HEK293 (cell line): ENCODE results near the gene FRMD4B.

Experiments used
- CTCF ChIA-PET: fragments of 350-600 bp; formaldehyde crosslinking; extraction: SDS; loops from one replicate; lab custom pipeline; 2021; ENCODE audit warnings: antibody characterized with exemption; lab: Yijun Ruan, JAX
- POLR2A ChIA-PET: fragments of 300-600 bp; formaldehyde crosslinking; extraction: SDS; loops from one replicate; lab custom pipeline; 2020; ENCODE audit warnings: antibody characterized with exemption, inconsistent platforms; lab: Yijun Ruan, JAX
- H3K27ac ChIP-seq: fragments of 200-500 bp; sonication (Bioruptor generic); 2 replicates; pipeline ENCODE4 v1.5.1; 2014; ENCODE audit warnings: low read depth, low read length, control low read depth, inconsistent platforms; ENCODE audit errors: extremely low read depth
- H3K36me3 ChIP-seq, 2 experiments: fragments of 200-500 bp in 1 of 2; sonication (Bioruptor generic) in 1 of 2; 1 replicate in 1 of 2; 2 replicates in 1 of 2; pipeline ENCODE4 v1.5.1; 2014 to 2017; ENCODE audit warnings: inconsistent platforms in 2 of 2, low read length in 2 of 2; ENCODE audit not compliant: control insufficient read depth in 2 of 2, insufficient read depth in 1 of 2
- H3K4me1 ChIP-seq: fragments of 200-500 bp; sonication (Bioruptor generic); 2 replicates; pipeline ENCODE4 v1.5.1; 2014; ENCODE audit warnings: mild to moderate bottlenecking, low read length, inconsistent platforms; ENCODE audit not compliant: control insufficient read depth, insufficient read depth
- H3K4me3 ChIP-seq: 2 replicates; pipeline ENCODE4 v1.5.1; 2011; ENCODE audit warnings: low read depth, mild to moderate bottlenecking, control low read depth, low read length, moderate library complexity
- H3K9me3 ChIP-seq: fragments of 200-500 bp; sonication (Bioruptor generic); 2 replicates; pipeline ENCODE4 v1.5.1; 2014; ENCODE audit warnings: low read depth, low read length, inconsistent platforms; ENCODE audit not compliant: control insufficient read depth, insufficient read depth
- AEBP2 ChIP-seq: fragments of 450-650 bp; formaldehyde crosslinking; IDR thresholded peaks from 2 replicates; pipeline ENCODE4 v1.5.1; 2016; ENCODE audit warnings: missing biosample characterization, missing genetic modification characterization, borderline replicate concordance
- ATF2 ChIP-seq: fragments of 450-650 bp; formaldehyde crosslinking; IDR thresholded peaks from 2 replicates; pipeline ENCODE4 v1.5.1; 2016; ENCODE audit warnings: missing biosample characterization, missing genetic modification characterization, low read depth
- BCL11A ChIP-seq: fragments of 450-650 bp; formaldehyde crosslinking; IDR thresholded peaks from 2 replicates; pipeline ENCODE4 v1.5.1; 2016; ENCODE audit warnings: low read depth, missing biosample characterization, missing genetic modification characterization
- BCL11B ChIP-seq: fragments of 450-650 bp; formaldehyde crosslinking; IDR thresholded peaks from 2 replicates; pipeline ENCODE4 v1.5.1; 2016; ENCODE audit warnings: low read depth, missing biosample characterization, missing genetic modification characterization
- HOXD13 ChIP-seq: sonication (generic); formaldehyde crosslinking; IDR thresholded peaks from 2 replicates; pipeline ENCODE4 v1.8.0; 2022; ENCODE audit warnings: missing genetic modification reagents, borderline replicate concordance
- OSR2 ChIP-seq: fragments of 450-650 bp; formaldehyde crosslinking; IDR thresholded peaks from 2 replicates; pipeline ENCODE4 v1.5.1; 2016; ENCODE audit warnings: missing biosample characterization, missing genetic modification characterization
- OVOL3 ChIP-seq: fragments of 450-650 bp; formaldehyde crosslinking; IDR thresholded peaks from 2 replicates; pipeline ENCODE4 v1.5.1; 2016; ENCODE audit warnings: missing biosample characterization, missing genetic modification characterization
- PBX3 ChIP-seq: sonication (generic); formaldehyde crosslinking; IDR thresholded peaks from 2 replicates; pipeline ENCODE4 v1.8.1; 2022; ENCODE audit warnings: mild to moderate bottlenecking, moderate library complexity, missing genetic modification reagents
- PRDM2 ChIP-seq: fragments of 450-650 bp; formaldehyde crosslinking; IDR thresholded peaks from 2 replicates; pipeline ENCODE4 v1.5.1; 2016; ENCODE audit warnings: missing biosample characterization, missing genetic modification characterization, borderline replicate concordance
- RBAK ChIP-seq: fragments of 450-650 bp; formaldehyde crosslinking; IDR thresholded peaks from 2 replicates; pipeline ENCODE4 v1.5.1; 2016; ENCODE audit warnings: missing biosample characterization, missing genetic modification characterization
- SETDB1 ChIP-seq: IDR thresholded peaks from one replicate; pipeline ENCODE4 v1.6.1; 2017; ENCODE audit warnings: mild to moderate bottlenecking, low read length, moderate library complexity, mixed read lengths; ENCODE audit not compliant: insufficient read length
- WT1 ChIP-seq: fragments of 450-650 bp; formaldehyde crosslinking; IDR thresholded peaks from 2 replicates; pipeline ENCODE4 v1.5.1; 2016; ENCODE audit warnings: missing biosample characterization, missing genetic modification characterization
- ZBTB48 ChIP-seq: fragments of 450-650 bp; formaldehyde crosslinking; IDR thresholded peaks from 2 replicates; pipeline ENCODE4 v1.5.1; 2016; ENCODE audit warnings: missing biosample characterization, missing genetic modification characterization
- ZFP41 ChIP-seq: fragments of 450-650 bp; formaldehyde crosslinking; IDR thresholded peaks from 2 replicates; pipeline ENCODE4 v1.5.1; 2016; ENCODE audit warnings: missing biosample characterization, missing genetic modification characterization, borderline replicate concordance
- ZNF133 ChIP-seq: fragments of 450-650 bp; formaldehyde crosslinking; IDR thresholded peaks from 2 replicates; pipeline ENCODE4 v1.5.1; 2016; ENCODE audit warnings: missing biosample characterization, missing genetic modification characterization
- ZNF157 ChIP-seq: fragments of 450-650 bp; formaldehyde crosslinking; IDR thresholded peaks from 2 replicates; pipeline ENCODE4 v1.5.1; 2016; ENCODE audit warnings: missing biosample characterization, missing genetic modification characterization
- ZNF175 ChIP-seq: fragments of 450-650 bp; formaldehyde crosslinking; IDR thresholded peaks from 2 replicates; pipeline ENCODE4 v1.5.1; 2016; ENCODE audit warnings: missing biosample characterization, missing genetic modification characterization
- ZNF223 ChIP-seq: fragments of 450-650 bp; formaldehyde crosslinking; IDR thresholded peaks from 2 replicates; pipeline ENCODE4 v1.5.1; 2016; ENCODE audit warnings: missing biosample characterization, missing genetic modification characterization
- ZNF366 ChIP-seq: fragments of 450-650 bp; formaldehyde crosslinking; conservative IDR thresholded peaks from 2 replicates; pipeline ENCODE4 v1.5.1; 2016; ENCODE audit warnings: missing biosample characterization, missing genetic modification characterization
- ZNF404 ChIP-seq: fragments of 450-650 bp; formaldehyde crosslinking; IDR thresholded peaks from 2 replicates; pipeline ENCODE4 v1.5.1; 2017; ENCODE audit warnings: missing biosample characterization, missing genetic modification characterization
- ZNF416 ChIP-seq: fragments of 450-650 bp; formaldehyde crosslinking; IDR thresholded peaks from 2 replicates; pipeline ENCODE4 v1.5.1; 2016; ENCODE audit warnings: missing biosample characterization, missing genetic modification characterization
- ZNF423 ChIP-seq: fragments of 450-650 bp; formaldehyde crosslinking; IDR thresholded peaks from 2 replicates; pipeline ENCODE4 v1.5.1; 2016; ENCODE audit warnings: missing biosample characterization, missing genetic modification characterization
- ZNF48 ChIP-seq: fragments of 450-650 bp; formaldehyde crosslinking; IDR thresholded peaks from 2 replicates; pipeline ENCODE4 v1.5.1; 2016; ENCODE audit warnings: missing biosample characterization, missing genetic modification characterization
- ZNF560 ChIP-seq: fragments of 450-650 bp; formaldehyde crosslinking; IDR thresholded peaks from 2 replicates; pipeline ENCODE4 v1.5.1; 2017; ENCODE audit warnings: missing biosample characterization, missing genetic modification characterization, borderline replicate concordance
- ZNF621 ChIP-seq: fragments of 450-650 bp; formaldehyde crosslinking; IDR thresholded peaks from 2 replicates; pipeline ENCODE4 v1.5.1; 2017; ENCODE audit warnings: missing biosample characterization, missing genetic modification characterization
- ZNF645 ChIP-seq: fragments of 450-650 bp; formaldehyde crosslinking; IDR thresholded peaks from 2 replicates; pipeline ENCODE4; 2016; ENCODE audit warnings: missing biosample characterization, missing genetic modification characterization
- ZNF660 ChIP-seq: fragments of 450-650 bp; IDR thresholded peaks from 2 replicates; pipeline ENCODE4 v1.5.1; 2018; ENCODE audit warnings: missing biosample characterization, mild to moderate bottlenecking, missing genetic modification characterization
- ZNF747 ChIP-seq: fragments of 450-650 bp; formaldehyde crosslinking; IDR thresholded peaks from 2 replicates; pipeline ENCODE4 v1.5.1; 2016; ENCODE audit warnings: missing biosample characterization, missing genetic modification characterization
- ZNF792 ChIP-seq: fragments of 450-650 bp; formaldehyde crosslinking; IDR thresholded peaks from 2 replicates; pipeline ENCODE4 v1.5.1; 2016; ENCODE audit warnings: missing biosample characterization, missing genetic modification characterization

Gene FRMD4B

GRCh38 chr3:69197455-69197854 lies 188.4 kb downstream of the FRMD4B start:
- peaks cover 4 to 44% of the 10 kb centered on the region in 2 experiments for H3K36me3 ChIP-seq
- no peaks in the 10 kb centered on the region for H3K9me3 ChIP-seq
- ChIA-PET CTCF (no interaction called here), POLR2A (no interaction called here)
- H3K4me1 ChIP-seq = peaks cover 3% of the 10 kb centered on the region; the same call in 1 of the 2 replicates
- TF ChIP-seq OVOL3 (tag by site-specific recombination) (no peak), ZNF175 (tag by site-specific recombination) (no peak), ZNF404 (no peak), ZNF366 (tag by site-specific recombination) (no peak), BCL11A (no peak), ZNF48 (tag by site-specific recombination) (no peak), ZNF747 (no peak), ZNF645 (tag by site-specific recombination) (no peak), PBX3 (CRISPR knock-in tag) (no peak), AEBP2 (tag by site-specific recombination) (no peak), ZNF223 (tag by site-specific recombination) (no peak), SETDB1 (no peak), OSR2 (no peak), HOXD13 (no peak), RBAK (tag by site-specific recombination) (no peak), ZNF560 (no peak), ATF2 (no peak)
- no peak overlapping the region for H3K4me3 ChIP-seq
- no peak overlapping the region for H3K27ac ChIP-seq

GRCh38 chr3:69196876-69197275 lies 189.0 kb downstream of the FRMD4B start:
- POLR2A ChIA-PET = no interaction called here
- no peak overlapping the region for H3K4me3 ChIP-seq
- CTCF ChIA-PET = no interaction called here
- TF ChIP-seq ZNF133 (no peak), ZNF416 (tag by site-specific recombination) (no peak), BCL11B (tag by site-specific recombination) (no peak), ZBTB48 (tag by site-specific recombination) (no peak), ZNF157 (tag by site-specific recombination) (no peak), ZNF621 (tag by site-specific recombination) (no peak), WT1 (tag by site-specific recombination) (no peak), ZNF660 (tag by site-specific recombination) (no peak), ZFP41 (tag by site-specific recombination) (no peak), ZNF423 (tag by site-specific recombination) (no peak), ZNF792 (tag by site-specific recombination) (no peak), PRDM2 (no peak)

More at GRCh38 chr3:69196876-69197275, 189.0 kb downstream of the FRMD4B start:
- Histone ChIP-seq H3K36me3 (peaks cover 4 to 49% of the 10 kb centered on the region in 2 experiments), H3K4me1 (peaks cover 3% of the 10 kb centered on the region; the same call in 1 of the 2 replicates), H3K9me3 (no peaks in the 10 kb centered on the region), H3K27ac (no peak overlapping the region)
